Osteoblast (primary cell): ENCODE data around the gene YTHDC1. TPM values are rescaled to one million over a fixed set of nuclear protein-coding genes. Genes with fewer than 3 reads are reported as not detected.
A peak's percentile ranks its signal among the peaks of the same experiment; 100 is the strongest.

Experiments used
- DNase-seq: peaks from one replicate; pipeline ENCODE4 v3.0.0; 2011; ENCODE audit warnings: low spot score, mixed read lengths; ENCODE audit not compliant: insufficient read length; ENCODE audit errors: missing footprints
- H2AFZ ChIP-seq: 2 replicates; pipeline ENCODE4 v1.6.0; 2011; ENCODE audit warnings: mild to moderate bottlenecking, low read length
- H3K27ac ChIP-seq: 2 replicates; pipeline ENCODE4 v1.5.1; 2011; ENCODE audit warnings: mild to moderate bottlenecking, low read depth, low read length, moderate library complexity
- H3K27me3 ChIP-seq: 2 replicates; pipeline ENCODE4 v1.6.0; 2012; ENCODE audit warnings: mild to moderate bottlenecking, control low read depth, inconsistent platforms, low read length, moderate library complexity; ENCODE audit not compliant: insufficient read depth
- H3K36me3 ChIP-seq: 2 replicates; pipeline ENCODE4 v1.5.1; 2011; ENCODE audit warnings: mild to moderate bottlenecking, low read length, control low read depth, moderate library complexity; ENCODE audit not compliant: insufficient read depth
- H3K4me1 ChIP-seq: 2 replicates; pipeline ENCODE4 v1.5.1; 2011; ENCODE audit warnings: mild to moderate bottlenecking, low read length, control low read depth, moderate library complexity; ENCODE audit not compliant: insufficient read depth
- H3K4me2 ChIP-seq: 2 replicates; pipeline ENCODE4 v1.6.0; 2011; ENCODE audit warnings: mild to moderate bottlenecking, low read length; ENCODE audit not compliant: insufficient read depth
- H3K4me3 ChIP-seq: fragments of 200-600 bp; sonication (generic); 3 replicates; pipeline ENCODE4 v1.5.1; 2012; ENCODE audit warnings: mild to moderate bottlenecking, low read length, inconsistent platforms; ENCODE audit not compliant: insufficient read depth
- H3K79me2 ChIP-seq: 2 replicates; pipeline ENCODE4 v1.6.0; 2012; ENCODE audit warnings: mild to moderate bottlenecking, low read length, control low read depth, inconsistent platforms; ENCODE audit not compliant: insufficient read depth
- H3K9me3 ChIP-seq: 2 replicates; pipeline ENCODE4 v1.5.1; 2011; ENCODE audit warnings: low read depth, low read length, control low read depth
- H4K20me1 ChIP-seq: 2 replicates; pipeline ENCODE4 v1.6.0; 2012; ENCODE audit warnings: mild to moderate bottlenecking, low read length, control low read depth; ENCODE audit not compliant: insufficient read depth
- total RNA-seq: library from RNA; depleted of rRNA; stranded (reverse); fragments of >200 nt; gene quantifications from 2 replicates; pipeline ENCODE4 v1.2.3, GENCODE V29; 2012
- TF ChIP-seq, protein P1 (sequence below): IDR thresholded peaks from 2 replicates; pipeline ENCODE4 v1.5.1; 2011; ENCODE audit warnings: mild to moderate bottlenecking, low read depth, low read length, moderate library complexity; ENCODE audit errors: extremely low read depth

Gene YTHDC1
- total RNA-seq, 1 donor = 40.2 TPM

DNA sequence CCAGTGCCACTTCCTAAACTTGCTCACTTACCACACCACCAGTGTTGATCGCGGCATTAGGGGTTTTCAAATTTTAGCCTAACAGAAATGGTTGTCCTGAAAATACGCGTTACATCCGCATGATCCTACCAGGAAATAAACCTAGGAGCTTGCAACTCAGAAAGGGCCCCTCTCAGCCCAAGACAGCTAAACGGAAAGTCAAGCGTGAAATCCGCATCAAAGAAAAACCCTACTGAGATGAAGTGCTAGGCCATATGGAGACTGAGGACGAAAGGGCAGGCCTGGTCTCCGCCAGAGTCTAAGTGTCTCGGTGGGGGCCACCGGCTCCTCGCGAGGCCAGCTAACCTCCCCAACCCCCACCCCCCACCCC, 626 bp downstream of the YTHDC1 start:
- Histone ChIP-seq H3K79me2 (peaks cover 56% of the 10 kb centered on the region), H3K27ac (peak overlapping the region; percentile 97), H3K4me2 (peak overlapping the region; percentile 99), H3K4me3 (peak overlapping the region; percentile 98), H4K20me1 (peaks cover 45% of the 10 kb centered on the region), H3K36me3 (no peaks in the 10 kb centered on the region), H3K4me1 (peaks cover 20% of the 10 kb centered on the region), H3K9me3 (no peaks in the 10 kb centered on the region), H2AFZ (peak overlapping the region; percentile 33), H3K27me3 (peaks cover 2% of the 10 kb centered on the region)
- TF ChIP-seq, protein P1, sequence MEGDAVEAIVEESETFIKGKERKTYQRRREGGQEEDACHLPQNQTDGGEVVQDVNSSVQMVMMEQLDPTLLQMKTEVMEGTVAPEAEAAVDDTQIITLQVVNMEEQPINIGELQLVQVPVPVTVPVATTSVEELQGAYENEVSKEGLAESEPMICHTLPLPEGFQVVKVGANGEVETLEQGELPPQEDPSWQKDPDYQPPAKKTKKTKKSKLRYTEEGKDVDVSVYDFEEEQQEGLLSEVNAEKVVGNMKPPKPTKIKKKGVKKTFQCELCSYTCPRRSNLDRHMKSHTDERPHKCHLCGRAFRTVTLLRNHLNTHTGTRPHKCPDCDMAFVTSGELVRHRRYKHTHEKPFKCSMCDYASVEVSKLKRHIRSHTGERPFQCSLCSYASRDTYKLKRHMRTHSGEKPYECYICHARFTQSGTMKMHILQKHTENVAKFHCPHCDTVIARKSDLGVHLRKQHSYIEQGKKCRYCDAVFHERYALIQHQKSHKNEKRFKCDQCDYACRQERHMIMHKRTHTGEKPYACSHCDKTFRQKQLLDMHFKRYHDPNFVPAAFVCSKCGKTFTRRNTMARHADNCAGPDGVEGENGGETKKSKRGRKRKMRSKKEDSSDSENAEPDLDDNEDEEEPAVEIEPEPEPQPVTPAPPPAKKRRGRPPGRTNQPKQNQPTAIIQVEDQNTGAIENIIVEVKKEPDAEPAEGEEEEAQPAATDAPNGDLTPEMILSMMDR = no peak
- peak; percentile 42 for DNase-seq

DNA sequence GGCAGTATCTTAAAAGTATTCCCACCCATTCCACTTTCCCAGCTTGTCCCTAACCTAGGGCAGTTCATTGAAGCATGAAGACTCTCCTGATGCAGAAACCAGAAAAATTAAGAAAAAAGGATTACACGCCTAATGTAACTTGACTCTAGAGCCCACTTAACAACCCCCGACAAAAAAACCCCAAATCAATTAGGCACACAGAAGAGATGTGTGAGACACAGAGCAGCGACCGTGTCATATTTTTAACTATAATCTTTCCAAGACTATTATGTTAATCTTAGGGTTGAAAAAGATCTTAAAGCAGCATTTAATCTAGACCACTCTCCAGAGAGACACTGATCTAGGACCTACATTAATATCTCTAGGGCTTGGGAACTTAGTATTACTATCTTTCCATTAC, 1.3 kb downstream of the YTHDC1 start:
- H3K4me3 ChIP-seq = peak overlapping the region; percentile 98
- H3K4me2 ChIP-seq = peak overlapping the region; percentile 99
- no peak overlapping the region for H2AFZ ChIP-seq
- H4K20me1 ChIP-seq = peaks cover 47% of the 10 kb centered on the region
- peaks cover 2% of the 10 kb centered on the region for H3K27me3 ChIP-seq
- no peak for DNase-seq
- peak overlapping the region; percentile 97 for H3K27ac ChIP-seq
- TF ChIP-seq, protein P1 = no peak
- H3K36me3 ChIP-seq = no peaks in the 10 kb centered on the region
- peaks cover 63% of the 10 kb centered on the region for H3K79me2 ChIP-seq
- no peaks in the 10 kb centered on the region for H3K9me3 ChIP-seq
- peaks cover 20% of the 10 kb centered on the region for H3K4me1 ChIP-seq

DNA sequence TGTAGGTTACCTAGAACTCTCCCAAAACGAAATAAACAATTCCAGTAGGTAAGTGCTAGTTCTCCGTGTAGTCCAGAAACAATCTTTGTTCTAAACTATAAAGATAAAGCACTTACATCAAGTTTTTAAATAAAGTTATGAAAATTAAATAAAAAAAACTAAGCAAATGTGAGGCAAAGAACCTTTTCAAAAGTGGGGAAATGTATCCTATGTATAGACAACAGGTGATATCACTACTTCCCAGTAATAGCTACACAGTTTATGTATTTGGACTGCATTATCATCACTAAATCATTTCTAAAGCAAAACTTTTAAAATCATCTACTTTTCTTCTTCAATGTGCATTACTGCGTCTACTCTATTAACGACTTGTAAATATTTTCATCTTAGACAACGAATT, 2.0 kb downstream of the YTHDC1 start:
- TF ChIP-seq, protein P1 = no peak
- Histone ChIP-seq H3K9me3 (no peaks in the 10 kb centered on the region), H3K36me3 (no peaks in the 10 kb centered on the region), H2AFZ (no peak overlapping the region), H3K27me3 (no peaks in the 10 kb centered on the region), H3K4me2 (peak overlapping the region; percentile 99), H3K79me2 (peaks cover 70% of the 10 kb centered on the region), H3K27ac (peak overlapping the region; percentile 97), H4K20me1 (peaks cover 47% of the 10 kb centered on the region), H3K4me1 (peaks cover 22% of the 10 kb centered on the region), H3K4me3 (peak overlapping the region; percentile 98)
- DNase-seq = peak; percentile 64

DNA sequence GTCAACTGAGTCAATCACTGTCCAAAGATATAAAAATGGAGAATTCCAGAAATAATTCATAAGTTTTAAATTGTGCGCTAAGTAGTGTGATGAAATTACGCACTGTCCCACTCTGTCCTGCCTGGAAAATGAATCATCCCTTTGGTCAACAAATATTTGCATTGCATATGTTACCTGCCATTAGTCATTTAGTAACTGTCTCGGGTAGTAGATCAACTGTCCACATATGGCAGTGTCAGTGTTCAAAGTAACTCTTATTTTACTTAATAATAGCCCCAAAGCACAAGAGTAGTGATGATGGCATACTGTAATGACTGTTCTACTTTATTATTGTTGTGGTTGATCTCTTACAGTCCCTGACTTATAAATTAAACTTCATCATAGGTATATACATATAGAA, 3.4 kb downstream of the YTHDC1 start:
- H3K4me1 ChIP-seq = peaks cover 35% of the 10 kb centered on the region
- peaks cover 58% of the 10 kb centered on the region for H4K20me1 ChIP-seq
- peak overlapping the region; percentile 99 for H3K4me2 ChIP-seq
- H3K36me3 ChIP-seq = no peaks in the 10 kb centered on the region
- H3K9me3 ChIP-seq = no peaks in the 10 kb centered on the region
- no peaks in the 10 kb centered on the region for H3K27me3 ChIP-seq
- H3K27ac ChIP-seq = peak overlapping the region; percentile 30
- no peak overlapping the region for H3K4me3 ChIP-seq
- H3K79me2 ChIP-seq = peaks cover 83% of the 10 kb centered on the region
- H2AFZ ChIP-seq = no peak overlapping the region
- no peak for DNase-seq
- TF ChIP-seq, protein P1 = no peak
